ENCODE measurements around the gene ATXN10. TPM values are rescaled to one million over a fixed set of nuclear protein-coding genes. Genes with fewer than 3 reads are reported as not detected.

Gene ATXN10
- total and polyA plus RNA-seq, 2 experiments from 2014 or later = 99.0 to 163 TPM

- Histone ChIP-seq H3K27me3 (ENCODE audit: insufficient read depth) (no peaks in the 10 kb centered on the region), H3K36me3 (ENCODE audit: insufficient read depth) (no peaks in the 10 kb centered on the region), H3K4me1 (ENCODE audit: insufficient read depth) (no peaks in the 10 kb centered on the region; the same call in 1 of the 2 replicates), H3K79me2 (replicated peaks; ENCODE audit: insufficient read depth) (no peaks in the 10 kb centered on the region), H3F3A (replicated peaks; ENCODE audit: low read depth) (no peaks in the 10 kb centered on the region), H3K27ac (ENCODE audit: low read depth) (no peak overlapping the region), H2AFZ (no peak overlapping the region), H4K20me1 (replicated peaks; ENCODE audit: insufficient read depth) (no peaks in the 10 kb centered on the region), H3K4me3 (no peak overlapping the region), H3K4me2 (no peak overlapping the region), H3K9me2 (ENCODE audit: insufficient read depth) (no peaks in the 10 kb centered on the region)
- peaks cover 25% of the 10 kb centered on the region for H3K27me3 Mint-ChIP-seq (ENCODE audit: insufficient read depth, low read depth, poor library complexity)
- TF ChIP-seq ETS1 (IDR thresholded peaks at IDR 0.05) (no peak), ZNF114 (CRISPR knock-in tag; IDR thresholded peaks at IDR 0.05) (no peak), JUNB (IDR thresholded peaks at IDR 0.05; ENCODE audit: unreplicated experiment) (no peak), CTCF (conservative IDR thresholded peaks at IDR 0.05; ENCODE audit: low read depth in 2 of 2) (no peak), ZNF462 (CRISPR knock-in tag; IDR thresholded peaks at IDR 0.05) (no peak), POLR2AphosphoS5 (IDR thresholded peaks at IDR 0.05; ENCODE audit: low read depth) (no peak), EZH2phosphoT487 (IDR thresholded peaks at IDR 0.05; ENCODE audit: unreplicated experiment) (no peak), NANOG (IDR thresholded peaks at IDR 0.05; ENCODE audit: borderline replicate concordance) (no peak), STAT1 (IDR thresholded peaks at IDR 0.05; ENCODE audit: unreplicated experiment) (no peak), ZNF331 (CRISPR knock-in tag; IDR thresholded peaks at IDR 0.05; ENCODE audit: low read depth) (no peak), REST (IDR thresholded peaks at IDR 0.05; ENCODE audit: unreplicated experiment) (no peak), EZH2 (IDR thresholded peaks at IDR 0.05; ENCODE audit: low read depth, unreplicated experiment) (no peak), CREB1 (CRISPR knock-in tag; IDR thresholded peaks at IDR 0.05; ENCODE audit: low read depth) (no peak)
- no peak overlapping the region for H3K4me3 Mint-ChIP-seq
- ATAC-seq = no peak
- H3K4me1 Mint-ChIP-seq = no peaks in the 10 kb centered on the region
- H3K27ac Mint-ChIP-seq = no peak overlapping the region
- no peak for DNase-seq (ENCODE audit: low spot score)
- H3K9me3 Mint-ChIP-seq = no peaks in the 10 kb centered on the region; the same call in 2 of the 3 replicates
- no peaks in the 10 kb centered on the region for H3K36me3 Mint-ChIP-seq (ENCODE audit: low read depth)
Observed at GRCh38 chr22:45885941-45886395, 214.3 kb downstream of the ATXN10 start.

Measured in GM23338 (cell line).